Hepatocyte (in vitro differentiated cells): ENCODE results near the gene CDK14. TPM values are rescaled to one million over a fixed set of nuclear protein-coding genes. Genes with fewer than 3 reads are reported as not detected.

Experiments used
- DNase-seq: peaks from one replicate; pipeline ENCODE4 v3.0.0-alpha.2; 2016; ENCODE audit warnings: low spot score
- H2AFZ ChIP-seq: fragments of 200-600 bp; sonication (generic); 2 replicates; pipeline ENCODE4 v1.6.0; 2016; ENCODE audit warnings: antibody characterized with exemption, mild to moderate bottlenecking
- H3K27ac ChIP-seq: fragments of 200-600 bp; sonication (generic); 2 replicates; pipeline ENCODE4 v1.5.1; 2016; ENCODE audit warnings: mild to moderate bottlenecking
- H3K27me3 ChIP-seq: fragments of 200-600 bp; sonication (generic); 2 replicates; pipeline ENCODE4 v1.6.1; 2016
- H3K36me3 ChIP-seq: fragments of 200-600 bp; sonication (generic); replicated peaks from 2 replicates; pipeline ENCODE4 v1.5.1; 2016; ENCODE audit warnings: low read depth; ENCODE audit not compliant: insufficient read depth
- H3K4me1 ChIP-seq: fragments of 200-600 bp; sonication (generic); 2 replicates; pipeline ENCODE4 v1.5.1; 2016; ENCODE audit warnings: mild to moderate bottlenecking, moderate library complexity; ENCODE audit not compliant: insufficient read depth
- H3K4me2 ChIP-seq: fragments of 200-600 bp; sonication (generic); 2 replicates; pipeline ENCODE4 v1.6.0; 2016
- H3K4me3 ChIP-seq: fragments of 200-600 bp; sonication (generic); 2 replicates; pipeline ENCODE4 v1.5.1; 2016; ENCODE audit warnings: mild to moderate bottlenecking
- H3K79me2 ChIP-seq: fragments of 200-600 bp; sonication (generic); 2 replicates; pipeline ENCODE4 v1.6.0; 2017; ENCODE audit warnings: mild to moderate bottlenecking
- H3K9me2 ChIP-seq: fragments of 200-600 bp; sonication (generic); replicated peaks from 2 replicates; pipeline ENCODE4 v1.6.0; 2017; ENCODE audit warnings: mild to moderate bottlenecking; ENCODE audit not compliant: insufficient read depth
- H3K9me3 ChIP-seq: fragments of 200-600 bp; sonication (generic); 2 replicates; pipeline ENCODE4 v1.5.1; 2016; ENCODE audit warnings: low read depth, mild to moderate bottlenecking
- H4K20me1 ChIP-seq: fragments of 200-600 bp; sonication (generic); 2 replicates; pipeline ENCODE4 v1.6.0; 2016; ENCODE audit warnings: mild to moderate bottlenecking; ENCODE audit not compliant: insufficient read depth, poor library complexity, severe bottlenecking
- EZH2 ChIP-seq: fragments of 200-600 bp; sonication (generic); IDR thresholded peaks from 2 replicates; pipeline ENCODE4 v1.6.1; 2016; ENCODE audit warnings: antibody characterized with exemption, mild to moderate bottlenecking, borderline replicate concordance
- EZH2phosphoT487 ChIP-seq: fragments of 200-600 bp; sonication (generic); IDR thresholded peaks from one replicate; pipeline ENCODE4 v1.6.1; 2018; ENCODE audit warnings: antibody characterized with exemption, mild to moderate bottlenecking, low read depth, moderate library complexity; ENCODE audit not compliant: unreplicated experiment, severe bottlenecking
- WGBS: methylation state at CpG from one replicate; pipeline ENCODE4 v1.1.6; 2016; ENCODE audit warnings: low lambda C conversion rate; ENCODE audit errors: missing lambda C conversion rate; 5-methylcytosine and 5-hydroxymethylcytosine counted together
- polyA plus RNA-seq: library from polyadenylated mRNA; unstranded; fragments of >200 nt; fragmentation: Nextera tagmentation; extraction: Ambion mirVana; gene quantifications from 2 replicates; pipeline ENCODE4 v1.2.1, GENCODE V29; 2016
- total RNA-seq: library from RNA; depleted of rRNA; stranded (reverse); fragments of >200 nt; gene quantifications from 2 replicates; pipeline ENCODE4 v1.2.3, GENCODE V29; 2014
- TF ChIP-seq, protein P1 (sequence below): fragments of 200-600 bp; sonication (generic); IDR thresholded peaks from 2 replicates; pipeline ENCODE4 v1.5.1; 2016; ENCODE audit warnings: antibody characterized with exemption, mild to moderate bottlenecking; ENCODE audit not compliant: poor library complexity

The CDK14 gene
- total and polyA plus RNA-seq, 2 experiments from 2014 or later, result 8.6 to 23.5 TPM

DNA sequence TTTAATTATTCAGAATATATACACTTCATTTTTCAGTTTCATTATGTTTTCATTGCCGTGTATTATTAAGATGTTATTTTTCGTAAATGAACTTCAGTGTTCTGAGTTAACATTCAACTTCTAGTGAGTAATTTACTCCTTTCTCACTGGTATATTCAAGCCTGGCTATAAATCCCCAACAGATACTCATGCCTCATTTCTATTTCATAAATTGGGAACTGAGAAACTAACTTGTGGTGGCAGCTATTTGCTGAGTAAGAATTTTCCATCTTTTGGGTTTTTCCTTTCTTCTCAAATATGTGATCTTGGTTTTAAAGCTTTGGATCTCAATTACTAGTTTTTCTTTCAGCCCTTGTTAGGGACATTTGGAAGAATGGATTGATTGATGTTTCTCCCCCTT, 281.1 kb downstream of the CDK14 start:
- Histone ChIP-seq H3K4me2 (no peak overlapping the region), H4K20me1 (no peaks in the 10 kb centered on the region), H3K4me3 (no peak overlapping the region), H2AFZ (no peak overlapping the region), H3K36me3 (peaks cover 3% of the 10 kb centered on the region), H3K79me2 (no peaks in the 10 kb centered on the region), H3K9me2 (no peaks in the 10 kb centered on the region), H3K27ac (no peak overlapping the region), H3K9me3 (no peaks in the 10 kb centered on the region), H3K27me3 (no peaks in the 10 kb centered on the region), H3K4me1 (no peaks in the 10 kb centered on the region)
- WGBS, result 50% methylated on average over 2 of the region's 2 CpGs
- no peak for DNase-seq
- TF ChIP-seq, protein P1, sequence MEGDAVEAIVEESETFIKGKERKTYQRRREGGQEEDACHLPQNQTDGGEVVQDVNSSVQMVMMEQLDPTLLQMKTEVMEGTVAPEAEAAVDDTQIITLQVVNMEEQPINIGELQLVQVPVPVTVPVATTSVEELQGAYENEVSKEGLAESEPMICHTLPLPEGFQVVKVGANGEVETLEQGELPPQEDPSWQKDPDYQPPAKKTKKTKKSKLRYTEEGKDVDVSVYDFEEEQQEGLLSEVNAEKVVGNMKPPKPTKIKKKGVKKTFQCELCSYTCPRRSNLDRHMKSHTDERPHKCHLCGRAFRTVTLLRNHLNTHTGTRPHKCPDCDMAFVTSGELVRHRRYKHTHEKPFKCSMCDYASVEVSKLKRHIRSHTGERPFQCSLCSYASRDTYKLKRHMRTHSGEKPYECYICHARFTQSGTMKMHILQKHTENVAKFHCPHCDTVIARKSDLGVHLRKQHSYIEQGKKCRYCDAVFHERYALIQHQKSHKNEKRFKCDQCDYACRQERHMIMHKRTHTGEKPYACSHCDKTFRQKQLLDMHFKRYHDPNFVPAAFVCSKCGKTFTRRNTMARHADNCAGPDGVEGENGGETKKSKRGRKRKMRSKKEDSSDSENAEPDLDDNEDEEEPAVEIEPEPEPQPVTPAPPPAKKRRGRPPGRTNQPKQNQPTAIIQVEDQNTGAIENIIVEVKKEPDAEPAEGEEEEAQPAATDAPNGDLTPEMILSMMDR, result no peak
- TF ChIP-seq EZH2phosphoT487 (no peak), EZH2 (no peak)

DNA sequence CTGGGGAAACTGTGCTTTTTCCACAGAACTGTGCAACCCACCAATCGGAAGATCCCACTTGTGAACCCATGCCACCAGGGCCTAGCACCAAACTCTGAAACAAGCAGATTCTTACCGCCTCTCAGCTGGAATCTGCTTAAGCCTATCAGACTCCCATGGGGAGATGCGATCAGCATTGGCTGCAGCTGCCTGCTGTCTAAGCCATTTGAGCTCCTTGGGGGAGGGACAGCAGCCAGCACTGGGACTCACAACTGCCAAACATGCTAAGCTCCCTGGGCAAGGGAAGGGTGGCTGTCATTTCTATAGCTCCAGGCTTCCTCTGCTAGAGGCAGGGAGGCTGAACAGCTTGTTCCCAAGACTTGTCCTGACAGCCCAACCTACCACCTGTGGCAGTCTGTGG, 283.8 kb downstream of the CDK14 start:
- no peak for TF ChIP-seq EZH2phosphoT487
- TF ChIP-seq EZH2, result no peak
- TF ChIP-seq, protein P1, result no peak
- H3K27ac ChIP-seq, result no peak overlapping the region
- H3K4me2 ChIP-seq, result no peak overlapping the region
- no peaks in the 10 kb centered on the region for H4K20me1 ChIP-seq
- no peak for DNase-seq
- H3K4me3 ChIP-seq, result no peak overlapping the region
- H3K4me1 ChIP-seq, result no peaks in the 10 kb centered on the region
- no peaks in the 10 kb centered on the region for H3K27me3 ChIP-seq
- no peaks in the 10 kb centered on the region for H3K9me3 ChIP-seq
- peaks cover 3% of the 10 kb centered on the region for H3K36me3 ChIP-seq
- H3K9me2 ChIP-seq, result no peaks in the 10 kb centered on the region
- 84% methylated on average over 3 of the region's 3 CpGs for WGBS
- no peaks in the 10 kb centered on the region for H3K79me2 ChIP-seq
- no peak overlapping the region for H2AFZ ChIP-seq

DNA sequence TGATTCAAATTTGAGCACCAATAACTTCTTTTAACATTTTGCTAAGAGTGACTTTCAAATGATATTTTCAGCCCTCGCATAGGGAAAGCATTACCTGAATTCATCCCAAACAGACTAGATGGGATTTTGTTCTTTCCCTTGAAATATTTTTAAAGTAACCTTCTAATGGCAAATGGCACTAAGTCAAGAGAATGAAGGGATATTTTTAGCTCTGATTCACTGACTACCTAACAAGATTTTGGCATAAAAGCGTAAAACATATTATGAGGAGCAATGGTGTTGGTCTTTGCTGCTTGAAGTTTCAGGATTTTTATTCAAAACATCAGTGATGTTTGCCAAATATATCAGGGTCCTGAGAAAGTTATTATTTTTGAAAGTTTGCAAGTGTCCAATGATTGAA, 290.3 kb downstream of the CDK14 start:
- H4K20me1 ChIP-seq, result no peaks in the 10 kb centered on the region
- H3K27me3 ChIP-seq, result no peaks in the 10 kb centered on the region
- DNase-seq, result no peak
- H3K36me3 ChIP-seq, result no peaks in the 10 kb centered on the region
- 97% methylated on average over 2 of the region's 2 CpGs for WGBS
- H2AFZ ChIP-seq, result no peak overlapping the region
- TF ChIP-seq EZH2phosphoT487 (no peak), EZH2 (no peak)
- TF ChIP-seq, protein P1, result no peak
- H3K9me2 ChIP-seq, result no peaks in the 10 kb centered on the region
- no peaks in the 10 kb centered on the region for H3K79me2 ChIP-seq
- no peak overlapping the region for H3K27ac ChIP-seq
- H3K9me3 ChIP-seq, result no peaks in the 10 kb centered on the region
- H3K4me3 ChIP-seq, result no peak overlapping the region
- H3K4me1 ChIP-seq, result no peaks in the 10 kb centered on the region
- no peak overlapping the region for H3K4me2 ChIP-seq

DNA sequence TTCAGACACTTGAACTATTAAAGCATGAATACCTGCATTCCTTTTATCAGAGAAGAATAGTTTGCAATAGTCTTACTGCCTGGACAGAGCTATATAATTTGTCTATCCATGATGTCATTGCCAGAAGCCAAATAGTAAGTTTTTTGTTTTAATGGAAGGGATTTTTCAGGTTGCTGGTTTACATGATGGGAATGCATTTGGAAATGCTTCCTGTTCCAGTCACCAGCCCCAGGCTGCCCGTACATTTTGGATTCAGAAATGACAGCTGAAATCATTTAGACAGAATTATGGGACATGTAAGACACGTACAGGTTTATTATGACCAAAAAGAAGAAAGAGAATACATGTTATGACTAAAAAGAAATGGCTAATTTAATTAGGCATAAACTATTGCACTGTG, 293.1 kb downstream of the CDK14 start:
- Histone ChIP-seq H3K9me3 (no peaks in the 10 kb centered on the region), H3K4me1 (no peaks in the 10 kb centered on the region), H3K27ac (no peak overlapping the region), H3K79me2 (no peaks in the 10 kb centered on the region), H3K9me2 (no peaks in the 10 kb centered on the region), H3K27me3 (no peaks in the 10 kb centered on the region), H2AFZ (no peak overlapping the region), H4K20me1 (no peaks in the 10 kb centered on the region), H3K4me2 (no peak overlapping the region), H3K36me3 (no peaks in the 10 kb centered on the region), H3K4me3 (no peak overlapping the region)
- TF ChIP-seq, protein P1, result no peak
- TF ChIP-seq EZH2phosphoT487, result no peak
- TF ChIP-seq EZH2, result no peak
- 69% methylated on average over 2 of the region's 2 CpGs for WGBS
- DNase-seq, result no peak
